ENCODE measurements around the gene OSBPL10.
"Not testable (repeated sequence)": the region's sequence is repeated elsewhere in the genome, so short reads cannot be mapped to it uniquely, and the experiment has no call there.

Gene OSBPL10

GRCh38 chr3:31892916-31893573 is 88.0 kb downstream of the OSBPL10 start:
- no peak for DNase-seq (ENCODE audit: low read depth in 1 of 2, low spot score in 1 of 2)

DNA sequence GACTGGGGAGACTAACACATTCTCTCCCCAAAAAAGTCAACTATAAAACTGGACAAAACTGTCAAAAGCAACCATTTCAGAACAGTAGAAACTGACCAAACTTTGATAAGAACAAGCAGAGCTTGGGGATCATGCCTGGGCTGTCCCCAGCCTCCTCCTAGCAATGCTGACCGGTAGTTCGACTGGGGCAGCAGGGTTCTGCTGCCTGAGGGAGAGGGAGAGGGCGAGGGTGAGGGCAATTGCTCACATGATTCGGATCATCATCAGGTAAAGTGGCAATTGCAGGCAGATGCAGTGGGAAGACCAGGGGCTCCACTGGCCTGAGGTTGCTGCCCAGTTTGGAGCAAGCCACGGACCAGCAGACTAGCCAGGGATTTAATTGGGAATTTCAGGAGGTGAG is 88.6 kb downstream of the OSBPL10 start:
- no peak for DNase-seq (ENCODE audit: low read depth in 1 of 2, low spot score in 1 of 2)

- no peak for DNase-seq (ENCODE audit: low read depth in 1 of 2, low spot score in 1 of 2)
Observed at GRCh38 chr3:31891876-31892455, 89.1 kb downstream of the OSBPL10 start.

DNA sequence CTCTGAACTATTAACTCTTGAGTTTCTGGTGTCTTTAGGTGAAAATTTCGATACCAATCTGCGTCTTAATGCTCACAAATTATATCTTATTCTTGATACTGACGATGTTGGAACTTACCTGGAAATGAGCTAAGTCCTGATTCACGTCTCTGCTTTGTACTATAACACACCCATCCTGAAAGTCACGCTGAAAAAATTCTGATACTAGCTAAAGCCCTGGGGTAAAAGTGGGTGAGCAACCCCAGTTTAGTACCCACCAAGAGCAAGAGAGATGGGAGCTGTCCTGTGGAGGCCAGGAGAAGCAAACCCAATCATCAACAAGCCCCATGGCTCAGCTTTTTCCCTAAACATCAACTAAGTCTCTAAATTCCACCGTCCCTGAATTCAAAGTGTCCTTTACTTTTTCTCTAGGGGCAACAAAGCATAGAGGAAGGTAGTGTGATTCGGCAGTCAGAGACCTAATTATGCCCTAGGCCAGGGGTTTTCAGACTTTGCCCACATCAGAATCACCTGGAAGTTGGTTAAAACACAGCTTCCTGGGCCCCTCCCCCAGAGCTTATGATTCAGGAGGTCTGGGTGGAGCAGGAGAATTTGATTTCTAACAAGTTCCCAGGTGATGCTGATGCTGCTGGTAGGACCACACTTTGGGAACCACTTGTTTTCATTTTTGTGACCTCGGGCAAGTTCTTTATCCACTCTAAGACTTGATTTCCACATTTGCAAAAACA is 90.2 kb downstream of the OSBPL10 start:
- no peak for DNase-seq (ENCODE audit: low read depth in 1 of 2, low spot score in 1 of 2)

DNA sequence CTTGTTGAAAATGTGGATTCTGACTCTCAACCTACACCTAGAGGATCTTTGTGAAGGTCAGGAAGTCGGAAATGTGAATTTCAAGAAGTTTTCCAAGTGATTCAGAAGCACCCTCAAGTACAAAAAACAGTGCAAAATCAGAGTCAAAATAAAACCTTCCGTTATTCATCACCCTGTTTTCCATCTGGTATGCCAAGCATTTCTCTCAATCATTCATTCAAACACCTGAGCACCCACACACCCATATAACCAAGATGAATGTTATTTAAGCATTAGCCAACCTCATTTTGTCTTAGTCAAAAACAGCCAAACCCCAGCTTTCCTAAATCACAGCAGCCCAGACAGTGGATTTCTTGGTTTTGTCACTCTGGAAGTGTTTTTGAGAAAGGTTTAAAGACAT is 91.1 kb downstream of the OSBPL10 start:
- no peak for DNase-seq (ENCODE audit: low read depth in 1 of 2, low spot score in 1 of 2)

GRCh38 chr3:31885235-31885634 is 95.8 kb downstream of the OSBPL10 start:
- no peak for DNase-seq (ENCODE audit: low read depth in 1 of 2, low spot score in 1 of 2)

DNA sequence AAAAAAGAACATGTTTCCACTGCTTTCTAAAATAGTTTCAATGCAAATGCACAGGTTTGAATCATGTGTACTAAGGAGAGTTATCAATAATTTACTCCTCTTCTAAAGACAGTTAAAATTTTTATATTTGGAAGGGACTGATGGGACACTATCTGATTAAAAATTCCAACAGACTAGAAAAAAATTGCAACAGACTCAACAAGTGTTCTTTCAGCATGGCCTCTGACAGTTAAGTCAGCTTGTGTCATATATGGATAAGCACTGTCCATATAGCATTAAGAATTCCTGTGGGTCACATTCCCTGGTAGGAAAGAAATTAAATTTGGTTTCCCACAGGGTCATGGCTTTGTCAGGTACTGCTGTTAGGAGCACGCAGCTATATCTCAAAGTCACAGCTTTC is 96.8 kb downstream of the OSBPL10 start:
- no peak for DNase-seq (ENCODE audit: low read depth in 1 of 2, low spot score in 1 of 2)

GRCh38 chr3:31882895-31883294 is 98.2 kb downstream of the OSBPL10 start:
- DNase-seq (ENCODE audit: low read depth in 1 of 2, low spot score in 1 of 2) = no peak

DNA sequence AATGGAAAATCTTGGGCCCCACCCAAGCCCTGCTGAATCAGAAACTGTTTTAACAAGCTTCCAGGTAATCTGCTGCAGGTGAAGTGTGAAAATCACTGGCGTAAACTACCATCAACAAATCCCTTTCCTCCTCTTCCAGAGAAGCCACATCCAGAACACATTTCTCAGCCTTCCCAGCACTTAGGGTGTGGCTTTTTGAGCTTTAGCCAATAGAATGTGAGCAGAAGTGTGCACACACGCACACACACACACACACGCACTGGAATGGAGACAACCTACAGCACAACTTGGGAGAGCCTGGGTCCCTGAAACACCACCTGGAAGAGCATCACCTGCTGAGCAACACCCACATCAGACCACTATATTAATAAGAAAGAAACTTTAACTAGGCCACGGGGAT is 98.6 kb downstream of the OSBPL10 start:
- DNase-seq (ENCODE audit: low read depth in 1 of 2, low spot score in 1 of 2) = no peak

DNA sequence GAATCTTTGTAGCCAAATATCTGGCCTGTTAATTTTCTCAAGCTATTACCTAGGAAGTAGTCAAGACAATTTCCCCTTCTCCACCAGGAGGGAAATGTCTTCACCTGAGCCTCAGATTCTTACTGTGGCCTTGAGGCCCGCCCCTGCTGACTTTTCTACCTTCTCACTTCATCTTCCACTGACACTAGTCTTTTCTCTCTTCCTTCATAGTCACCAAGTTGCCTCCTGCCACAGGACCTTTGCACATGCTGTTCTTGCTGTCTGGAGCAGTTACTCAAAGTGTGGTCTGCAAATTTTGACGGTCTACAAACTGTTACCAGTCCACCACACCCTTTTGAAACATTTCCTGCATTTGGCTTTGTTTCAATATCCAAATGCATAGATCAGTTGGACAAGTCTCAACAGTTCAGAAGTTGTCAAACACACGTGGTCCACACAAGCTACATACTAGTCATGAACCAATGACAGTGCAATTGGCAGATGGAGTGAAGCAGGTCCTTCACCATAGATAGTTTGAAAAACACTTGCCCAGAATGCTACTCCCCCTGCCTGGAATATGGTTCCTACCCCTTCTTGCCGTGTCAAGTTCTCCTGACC is 100.5 kb downstream of the OSBPL10 start:
- no peak for DNase-seq (ENCODE audit: low read depth in 1 of 2, low spot score in 1 of 2)

DNA sequence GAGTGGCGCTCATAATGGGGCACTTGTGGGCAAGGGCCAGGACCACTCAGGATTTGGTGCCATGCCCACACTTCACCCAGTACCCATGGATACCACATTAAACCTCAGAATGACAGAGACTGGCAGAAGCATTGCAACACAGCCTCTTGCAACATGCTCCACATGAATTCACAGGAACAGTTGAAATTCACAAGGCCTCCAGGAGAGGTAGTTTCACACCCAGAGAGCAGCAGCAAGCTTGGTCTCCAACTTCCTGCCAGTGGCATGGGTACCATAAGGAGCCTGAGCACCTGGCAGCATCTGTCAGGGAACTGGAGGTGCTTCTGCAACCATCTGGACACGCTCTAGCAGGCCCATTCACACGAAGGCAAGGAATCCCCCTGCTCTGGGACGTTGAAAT is 101.0 kb downstream of the OSBPL10 start:
- no peak for DNase-seq (ENCODE audit: low read depth in 1 of 2, low spot score in 1 of 2)

DNA sequence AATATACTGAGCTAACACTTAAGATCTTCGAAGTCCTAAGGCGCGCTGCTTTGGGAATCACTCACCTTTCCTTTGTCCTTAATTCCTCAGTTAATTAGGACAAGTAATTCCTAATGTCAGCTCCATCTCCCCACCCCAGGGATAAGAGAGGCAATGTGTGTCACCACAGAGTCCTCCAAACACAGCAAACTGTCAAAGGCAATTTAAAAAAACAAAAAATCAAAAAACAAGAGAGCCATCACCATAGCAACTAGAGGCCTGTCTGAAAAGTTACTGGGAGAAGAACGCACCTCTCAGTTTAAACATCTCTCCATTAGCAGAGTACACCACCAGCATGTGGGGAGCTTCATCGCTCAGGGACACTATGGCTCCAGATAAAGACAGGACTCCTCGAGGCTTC is 101.7 kb downstream of the OSBPL10 start:
- no peak for DNase-seq (ENCODE audit: low read depth in 1 of 2, low spot score in 1 of 2)

- DNase-seq (ENCODE audit: low read depth in 1 of 2, low spot score in 1 of 2) = no peak
Observed at GRCh38 chr3:31878231-31878838, 102.7 kb downstream of the OSBPL10 start.

DNA sequence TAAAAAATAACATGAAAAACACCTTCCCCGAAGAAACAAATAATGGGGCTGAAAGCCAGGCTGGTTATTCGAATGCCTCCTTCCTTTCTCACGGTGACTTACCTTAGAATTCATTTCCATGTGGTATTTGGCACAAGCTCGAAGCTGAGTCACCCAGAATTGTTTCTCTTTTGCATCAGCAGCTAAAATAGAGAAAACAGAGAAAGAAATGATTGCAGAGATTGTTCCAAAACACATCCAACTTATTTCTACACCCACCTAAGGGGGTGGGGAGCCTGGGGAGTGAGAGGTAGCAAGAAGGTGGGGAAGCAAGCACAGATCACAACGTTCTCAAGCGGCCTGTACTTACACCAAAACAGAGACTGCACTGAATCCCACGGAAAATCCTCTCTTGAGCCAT is 104.7 kb downstream of the OSBPL10 start:
- no peak for DNase-seq (ENCODE audit: low read depth in 1 of 2, low spot score in 1 of 2)

GRCh38 chr3:31875437-31875836 is 105.6 kb downstream of the OSBPL10 start:
- DNase-seq (ENCODE audit: low read depth in 1 of 2, low spot score in 1 of 2) = no peak

GRCh38 chr3:31873254-31873820 is 107.7 kb downstream of the OSBPL10 start:
- DNase-seq (ENCODE audit: low read depth in 1 of 2, low spot score in 1 of 2) = no peak

GRCh38 chr3:31871939-31872507 is 109.0 kb downstream of the OSBPL10 start:
- no peak for DNase-seq (ENCODE audit: low read depth in 1 of 2, low spot score in 1 of 2)

DNA sequence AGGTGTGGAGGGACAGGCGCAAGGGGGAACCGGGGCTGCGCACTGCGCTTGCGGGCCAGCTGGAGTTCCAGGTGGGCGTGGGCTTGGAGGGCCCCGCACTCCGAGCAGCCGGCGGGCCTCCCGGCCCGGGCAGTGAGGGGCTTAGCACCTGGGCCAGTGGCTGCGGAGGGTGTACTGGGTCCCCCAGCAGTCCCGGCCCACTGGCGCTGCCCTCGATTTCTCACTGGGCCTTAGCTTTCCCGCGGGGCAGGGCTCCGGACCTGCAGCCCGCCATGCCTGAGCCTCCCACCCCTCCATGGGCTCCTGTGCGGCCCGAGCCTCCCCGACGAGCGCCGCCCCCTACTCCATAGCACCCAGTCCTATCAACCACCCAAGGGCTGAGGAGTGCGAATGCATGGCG is 111.0 kb downstream of the OSBPL10 start:
- DNase-seq (ENCODE audit: low read depth in 1 of 2, low spot score in 1 of 2) = not testable (repeated sequence)

DNA sequence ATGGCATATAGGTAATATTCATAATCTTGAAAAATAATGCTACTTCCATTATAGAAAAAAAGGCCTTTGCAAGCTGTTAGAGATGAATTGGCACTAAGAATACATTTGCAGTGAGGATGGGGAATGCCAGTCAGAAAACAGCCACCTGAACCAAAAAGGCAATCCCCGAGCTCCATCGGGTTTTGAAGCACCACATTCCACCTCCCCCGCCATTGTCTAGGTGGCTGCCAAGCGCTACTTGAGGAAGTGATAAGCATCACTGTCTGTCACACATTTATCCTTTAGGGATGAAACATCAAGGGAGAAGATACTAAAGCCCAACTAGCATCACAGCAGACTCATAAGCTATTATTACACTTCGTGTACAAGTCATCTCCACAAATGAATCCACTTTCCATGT is 112.8 kb downstream of the OSBPL10 start:
- DNase-seq (ENCODE audit: low read depth in 1 of 2, low spot score in 1 of 2) = no peak

GRCh38 chr3:31862666-31863279 is 118.3 kb downstream of the OSBPL10 start:
- no peak for DNase-seq (ENCODE audit: low read depth in 1 of 2, low spot score in 1 of 2)

DNA sequence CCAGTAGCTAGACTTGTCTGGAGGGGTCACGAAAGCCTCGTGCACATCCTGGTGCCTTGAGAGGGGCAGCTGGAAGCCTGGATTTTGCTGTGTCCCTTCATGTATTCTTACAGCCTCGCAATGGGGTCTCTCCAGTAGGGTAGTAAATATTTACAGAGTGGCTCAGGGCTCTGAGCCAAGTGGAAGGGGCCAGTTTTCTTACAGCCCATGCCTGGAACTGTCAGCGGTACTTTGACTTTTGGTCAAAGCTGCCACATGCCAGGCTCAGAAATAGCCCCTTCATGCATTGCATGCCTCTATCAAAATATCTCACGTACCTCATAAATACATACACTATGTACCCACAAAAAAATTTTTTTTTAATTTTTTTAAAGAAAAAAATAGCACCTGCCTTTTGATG is 119.2 kb downstream of the OSBPL10 start:
- DNase-seq (ENCODE audit: low read depth in 1 of 2, low spot score in 1 of 2) = no peak

All from activated CD4-positive, alpha-beta T cell treated with anti-CD3 and anti-CD28 coated beads, Interleukin-2, amount 50 U/mL, for 24 hours (primary cell).